Gastroesophageal sphincter (tissue), 4 donors: ENCODE results near the gene GNL2. TPM values are rescaled to one million over a fixed set of nuclear protein-coding genes. Genes with fewer than 3 reads are reported as not detected.
"Not testable (repeated sequence)": the region's sequence is repeated elsewhere in the genome, so short reads cannot be mapped to it uniquely, and the experiment has no call there.

Experiments used
- ATAC-seq: fragments of 150-250 bp; one replicate; pipeline ENCODE4 v1.9.1; 2016; ENCODE audit warnings: mild to moderate bottlenecking, moderate library complexity
- H3K27ac ChIP-seq, 4 donors: fragments of 200-600 bp; sonication (generic) in 3 of 4; 1 replicate in 3 of 4; 2 replicates in 1 of 4; pipeline ENCODE4 v1.5.1; 2016 to 2019
- H3K27me3 ChIP-seq: fragments of 200-600 bp; sonication (generic); one replicate; pipeline ENCODE4 v1.5.1; 2019
- H3K36me3 ChIP-seq, 2 donors: fragments of 200-600 bp; sonication (generic); one replicate each; pipeline ENCODE4 v1.5.1; 2019; ENCODE audit warnings: control low read depth in 1 of 2
- H3K4me1 ChIP-seq, 3 donors: fragments of 200-600 bp; sonication (generic); 1 replicate in 2 of 3; 2 replicates in 1 of 3; pipeline ENCODE4 v1.5.1; 2016 to 2019; ENCODE audit warnings: control low read depth in 2 of 3
- H3K4me3 ChIP-seq, 2 donors: fragments of 200-600 bp; sonication (generic); one replicate each; pipeline ENCODE4 v1.5.1; 2019; ENCODE audit warnings: mild to moderate bottlenecking in 1 of 2, moderate library complexity in 1 of 2
- H3K9me3 ChIP-seq, 3 donors: fragments of 200-600 bp; sonication (generic); one replicate each; pipeline ENCODE4 v1.5.1; 2017 to 2019; ENCODE audit warnings: control low read depth in 2 of 3
- EP300 ChIP-seq: sonication (generic); formaldehyde crosslinking; IDR thresholded peaks from one replicate; pipeline ENCODE4 v1.6.1; 2017; ENCODE audit warnings: antibody characterized with exemption, mild to moderate bottlenecking
- POLR2A ChIP-seq, 2 donors: fragments of 450-650 bp; IDR thresholded peaks; one replicate each; pipeline ENCODE4 v1.6.1; 2017; ENCODE audit warnings: antibody characterized with exemption in 2 of 2, mild to moderate bottlenecking in 2 of 2, moderate library complexity in 1 of 2
- POLR2AphosphoS5 ChIP-seq: sonication (generic); formaldehyde crosslinking; IDR thresholded peaks from one replicate; pipeline ENCODE4 v1.6.1; 2017; ENCODE audit warnings: antibody characterized with exemption
- WGBS, 2 donors: methylation state at CpG; one replicate each; pipeline ENCODE4 v1.1.5; 2018; ENCODE audit warnings: low coverage in 1 of 2; 5-methylcytosine and 5-hydroxymethylcytosine counted together
- small RNA-seq, 4 donors: library from RNA; depleted of rRNA; stranded (forward); fragments of <200 nt; gene quantifications; one replicate each; pipeline ENCODE3, GENCODE V24; 2016
- total RNA-seq, 4 donors: library from RNA; depleted of rRNA; stranded (reverse); fragments of >200 nt; gene quantifications; one replicate each; pipeline ENCODE4 v1.1.0, GENCODE V29; 2016
- TF ChIP-seq, protein P1 (sequence below), 4 experiments: fragments of 200-600 bp in 2 of 4; fragments of 450-650 bp in 2 of 4; sonication (generic) in 1 of 4; IDR thresholded peaks; one replicate each; pipeline ENCODE4 v1.5.1; 2017 to 2019; ENCODE audit warnings: antibody characterized with exemption in 4 of 4, mild to moderate bottlenecking in 2 of 4, moderate library complexity in 2 of 4

GNL2 gene
- total RNA-seq, 4 donors from 2014 or later = 26.7 to 43.2 (median 29.7) TPM

DNA sequence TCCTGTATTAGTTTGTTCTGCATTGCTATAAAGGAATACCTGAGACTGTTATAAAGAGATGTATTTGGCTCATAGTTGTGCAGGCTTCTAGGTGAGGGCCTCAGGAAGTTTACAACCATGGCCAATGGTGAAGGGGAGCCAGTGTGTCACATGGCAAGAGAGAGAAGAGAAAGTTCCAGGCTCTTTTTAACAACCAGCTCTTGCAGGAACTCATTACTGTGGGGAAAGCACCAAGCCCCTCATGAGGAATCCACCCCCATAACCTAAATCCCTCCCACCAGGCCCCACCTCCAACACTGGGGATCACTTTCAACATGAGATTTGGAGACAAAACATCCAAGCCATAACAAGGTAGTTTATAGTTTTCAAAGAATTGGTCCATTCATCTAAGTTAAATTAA is 76.1 kb downstream of the GNL2 start:
- no peak overlapping the region for H3K27ac ChIP-seq
- no peaks in the 10 kb centered on the region for H3K9me3 ChIP-seq
- no peak for ATAC-seq
- H3K4me1 ChIP-seq = peaks cover 0 to 5% (median 0%) of the 10 kb centered on the region in 3 donors
- no peaks in the 10 kb centered on the region for H3K36me3 ChIP-seq
- no peak for TF ChIP-seq EP300
- TF ChIP-seq, protein P1, sequence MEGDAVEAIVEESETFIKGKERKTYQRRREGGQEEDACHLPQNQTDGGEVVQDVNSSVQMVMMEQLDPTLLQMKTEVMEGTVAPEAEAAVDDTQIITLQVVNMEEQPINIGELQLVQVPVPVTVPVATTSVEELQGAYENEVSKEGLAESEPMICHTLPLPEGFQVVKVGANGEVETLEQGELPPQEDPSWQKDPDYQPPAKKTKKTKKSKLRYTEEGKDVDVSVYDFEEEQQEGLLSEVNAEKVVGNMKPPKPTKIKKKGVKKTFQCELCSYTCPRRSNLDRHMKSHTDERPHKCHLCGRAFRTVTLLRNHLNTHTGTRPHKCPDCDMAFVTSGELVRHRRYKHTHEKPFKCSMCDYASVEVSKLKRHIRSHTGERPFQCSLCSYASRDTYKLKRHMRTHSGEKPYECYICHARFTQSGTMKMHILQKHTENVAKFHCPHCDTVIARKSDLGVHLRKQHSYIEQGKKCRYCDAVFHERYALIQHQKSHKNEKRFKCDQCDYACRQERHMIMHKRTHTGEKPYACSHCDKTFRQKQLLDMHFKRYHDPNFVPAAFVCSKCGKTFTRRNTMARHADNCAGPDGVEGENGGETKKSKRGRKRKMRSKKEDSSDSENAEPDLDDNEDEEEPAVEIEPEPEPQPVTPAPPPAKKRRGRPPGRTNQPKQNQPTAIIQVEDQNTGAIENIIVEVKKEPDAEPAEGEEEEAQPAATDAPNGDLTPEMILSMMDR (IDR thresholded peaks at IDR 0.05) = no peak
- no peak for TF ChIP-seq POLR2AphosphoS5
- TF ChIP-seq POLR2A (IDR thresholded peaks at IDR 0.05) = no peak
- no peak overlapping the region for H3K4me3 ChIP-seq
- H3K27me3 ChIP-seq = peaks cover 3% of the 10 kb centered on the region

DNA sequence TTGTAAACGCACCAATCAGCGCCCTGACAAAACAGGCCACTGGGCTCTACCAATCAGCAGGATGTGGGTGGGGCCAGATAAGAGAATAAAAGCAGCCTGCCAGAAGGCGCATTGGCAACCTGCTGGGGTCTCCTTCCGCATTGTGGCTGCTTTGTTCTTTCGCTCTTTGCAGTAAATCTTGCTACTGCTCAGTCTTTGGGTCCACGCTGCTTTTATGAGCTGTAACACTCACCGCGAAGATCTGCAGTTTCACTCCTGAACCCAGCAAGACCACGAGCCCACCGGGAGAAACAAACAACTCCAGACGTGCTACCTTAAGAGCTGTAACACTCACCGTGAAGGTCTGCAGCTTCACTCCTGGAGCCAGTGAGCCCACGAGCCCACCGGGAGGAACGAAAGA is 76.8 kb downstream of the GNL2 start:
- H3K4me3 ChIP-seq, H3K27me3 ChIP-seq, H3K4me1 ChIP-seq, ATAC-seq, H3K9me3 ChIP-seq, H3K36me3 ChIP-seq, H3K27ac ChIP-seq: not testable (repeated sequence)
- 52 to 100% methylated on average over 2 of the region's 15 CpGs for WGBS, 2 donors

DNA sequence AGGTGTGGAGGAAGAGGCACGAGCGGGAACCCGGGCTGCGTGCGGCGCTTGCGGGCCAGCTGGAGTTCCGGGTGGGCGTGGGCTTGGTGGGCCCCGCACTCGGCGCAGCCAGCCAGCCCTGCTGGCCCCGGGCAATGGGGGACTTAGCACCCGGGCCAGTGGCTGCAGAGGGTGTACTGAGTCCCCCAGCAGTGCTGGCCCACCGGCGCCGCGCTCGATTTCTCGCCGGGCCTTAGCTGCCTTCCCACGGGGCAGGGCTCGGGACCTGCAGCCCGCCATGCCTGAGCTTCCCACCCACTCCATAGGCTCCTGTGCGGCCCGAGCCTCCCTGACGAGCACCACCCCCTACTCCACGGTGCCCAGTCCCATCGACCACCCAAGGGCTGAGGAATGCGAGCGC is 77.5 kb downstream of the GNL2 start:
- H3K27ac ChIP-seq, ATAC-seq, H3K27me3 ChIP-seq, H3K36me3 ChIP-seq, H3K4me3 ChIP-seq, H3K9me3 ChIP-seq: not testable (repeated sequence)
- WGBS, 2 donors = no CpG with 5 or more reads among the region's 31 CpGs
- peaks cover 0 to 11% (median 0%) of the 10 kb centered on the region in 3 donors for H3K4me1 ChIP-seq

DNA sequence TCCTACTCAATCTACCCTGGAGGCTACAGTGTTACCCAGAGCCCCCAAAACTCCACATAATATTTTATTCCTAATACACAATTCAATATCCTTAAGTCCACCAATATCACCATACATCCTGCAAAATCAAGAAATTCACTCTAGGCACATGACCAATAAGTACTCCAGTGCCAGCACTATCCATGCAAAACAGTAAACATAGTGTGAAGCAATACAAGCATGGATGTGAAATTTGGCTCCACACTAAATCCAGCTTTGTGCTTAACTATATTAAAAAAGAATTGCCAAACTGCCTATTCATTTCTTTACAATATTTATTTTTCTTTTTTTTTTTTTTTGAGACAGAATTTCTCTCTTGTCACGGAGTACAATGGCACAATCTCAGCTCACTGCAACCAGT is 78.2 kb downstream of the GNL2 start:
- H3K4me1 ChIP-seq = peaks cover 0 to 18% (median 0%) of the 10 kb centered on the region in 3 donors
- H3K4me3 ChIP-seq = no peak overlapping the region
- peaks cover 0 to 3% of the 10 kb centered on the region in 2 donors for H3K36me3 ChIP-seq
- H3K9me3 ChIP-seq = no peaks in the 10 kb centered on the region
- peaks cover 3% of the 10 kb centered on the region for H3K27me3 ChIP-seq
- H3K27ac ChIP-seq = no peak overlapping the region
- TF ChIP-seq, protein P1 (IDR thresholded peaks at IDR 0.05) = no peak
- TF ChIP-seq EP300 (no peak), POLR2A (IDR thresholded peaks at IDR 0.05) (no peak), POLR2AphosphoS5 (no peak)
- no peak for ATAC-seq
- WGBS, 2 donors = 43 to 83% methylated on average over 1 of the region's 1 CpG

Small RNA genes lying within 50 kb of the gene (small RNA-seq; reads per million reads assigned to genes)
- 0 reads per million in 4 donors for gene AL034379.1

Other genes with a start within 250 kb of the GNL2 start
- gene ZC3H12A, start 121.4 kb downstream of the GNL2 start, total RNA-seq = 10 to 100 TPM in 2 of 4 donors, 1 to 10 TPM in 2; 7.3 to 14.4 (median 10.6) TPM
- gene MEAF6, start 81.2 kb downstream of the GNL2 start, total RNA-seq = 100 to 1,000 TPM in 2 of 4 donors, 10 to 100 TPM in 2; 89.7 to 129 (median 100) TPM
- gene SNIP1, start 41.6 kb downstream of the GNL2 start, total RNA-seq = 10 to 100 TPM; 10.3 to 17.8 (median 14.1) TPM
- gene DNALI1, start 39.0 kb downstream of the GNL2 start, total RNA-seq = 10 to 100 TPM; 10.2 to 15.7 (median 12.6) TPM
- gene RSPO1, start 39.0 kb upstream of the GNL2 start, total RNA-seq = 1 to 10 TPM in 3 of 4 donors, under 1 TPM in 1; 0.47 to 4.0 (median 2.5) TPM
- gene CDCA8, start 96.6 kb upstream of the GNL2 start, total RNA-seq = 1 to 10 TPM in 1 of 4 donors, under 1 TPM in 3; 0.13 to 1.1 (median 0.67) TPM
- under 1 TPM; 0.12 to 0.93 (median 0.51) TPM for gene EPHA10, start 169.2 kb upstream of the GNL2 start, total RNA-seq
- 1 to 10 TPM; 1.5 to 2.8 (median 2.7) TPM for gene MANEAL, start 197.9 kb upstream of the GNL2 start, total RNA-seq
- 10 to 100 TPM; 53.7 to 73.0 (median 62.5) TPM for gene C1orf122, start 211.9 kb upstream of the GNL2 start, total RNA-seq
- gene YRDC, start 212.3 kb upstream of the GNL2 start, total RNA-seq = 10 to 100 TPM; 13.6 to 16.9 (median 15.4) TPM